PC-3 (cell line): ENCODE data around the gene SLC2A14.
"Not testable (repeated sequence)": the region's sequence is repeated elsewhere in the genome, so short reads cannot be mapped to it uniquely, and the experiment has no call there.

Experiments used
- EZH2 ChIP-seq: fragments of 300-600 bp; sonication (generic); IDR thresholded peaks from one replicate; pipeline ENCODE4 v1.6.1; 2017; ENCODE audit warnings: antibody characterized with exemption, mild to moderate bottlenecking, low read length; ENCODE audit not compliant: unreplicated experiment
- EZH2phosphoT487 ChIP-seq: fragments of 300-600 bp; sonication (generic); IDR thresholded peaks from 2 replicates; pipeline ENCODE4 v1.6.1; 2018; ENCODE audit warnings: mild to moderate bottlenecking, antibody characterized with exemption, low read length, borderline replicate concordance
- TF ChIP-seq, protein P1 (sequence below): fragments of 300-600 bp; sonication (generic); conservative IDR thresholded peaks from 2 replicates; pipeline ENCODE4 v1.5.1; 2017; ENCODE audit warnings: antibody characterized with exemption, low read depth, mild to moderate bottlenecking, low read length

GRCh38 chr12:7848098-7848422, 24.7 kb downstream of the SLC2A14 start:
- TF ChIP-seq, protein P1, sequence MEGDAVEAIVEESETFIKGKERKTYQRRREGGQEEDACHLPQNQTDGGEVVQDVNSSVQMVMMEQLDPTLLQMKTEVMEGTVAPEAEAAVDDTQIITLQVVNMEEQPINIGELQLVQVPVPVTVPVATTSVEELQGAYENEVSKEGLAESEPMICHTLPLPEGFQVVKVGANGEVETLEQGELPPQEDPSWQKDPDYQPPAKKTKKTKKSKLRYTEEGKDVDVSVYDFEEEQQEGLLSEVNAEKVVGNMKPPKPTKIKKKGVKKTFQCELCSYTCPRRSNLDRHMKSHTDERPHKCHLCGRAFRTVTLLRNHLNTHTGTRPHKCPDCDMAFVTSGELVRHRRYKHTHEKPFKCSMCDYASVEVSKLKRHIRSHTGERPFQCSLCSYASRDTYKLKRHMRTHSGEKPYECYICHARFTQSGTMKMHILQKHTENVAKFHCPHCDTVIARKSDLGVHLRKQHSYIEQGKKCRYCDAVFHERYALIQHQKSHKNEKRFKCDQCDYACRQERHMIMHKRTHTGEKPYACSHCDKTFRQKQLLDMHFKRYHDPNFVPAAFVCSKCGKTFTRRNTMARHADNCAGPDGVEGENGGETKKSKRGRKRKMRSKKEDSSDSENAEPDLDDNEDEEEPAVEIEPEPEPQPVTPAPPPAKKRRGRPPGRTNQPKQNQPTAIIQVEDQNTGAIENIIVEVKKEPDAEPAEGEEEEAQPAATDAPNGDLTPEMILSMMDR, result not testable (repeated sequence)
- TF ChIP-seq EZH2, EZH2phosphoT487: not testable (repeated sequence)
